ENCODE data around the gene MAOB.
"Not testable (repeated sequence)": the region's sequence is repeated elsewhere in the genome, so short reads cannot be mapped to it uniquely, and the experiment has no call there.

MAOB gene

DNA sequence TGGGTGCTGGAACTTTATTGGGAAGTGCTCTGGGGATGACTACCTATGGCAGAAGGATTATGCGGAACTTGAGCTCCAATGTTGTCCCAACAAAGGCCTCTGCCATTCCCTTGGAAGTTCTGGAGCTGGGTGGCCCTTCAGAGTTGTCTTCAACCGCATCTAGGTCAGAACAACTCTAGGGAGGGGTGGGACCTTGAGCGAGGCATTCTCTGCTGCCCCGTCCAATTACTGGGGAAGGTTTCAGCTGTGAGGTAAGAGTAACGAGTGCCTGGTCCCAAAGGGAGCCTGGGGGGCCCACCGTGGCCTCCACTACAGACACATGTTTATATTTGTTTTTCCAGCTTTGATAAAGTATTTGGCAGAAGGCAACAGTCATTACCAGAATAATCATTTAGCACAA, 146.7 kb downstream of the MAOB start:
- TF ChIP-seq, protein P1, sequence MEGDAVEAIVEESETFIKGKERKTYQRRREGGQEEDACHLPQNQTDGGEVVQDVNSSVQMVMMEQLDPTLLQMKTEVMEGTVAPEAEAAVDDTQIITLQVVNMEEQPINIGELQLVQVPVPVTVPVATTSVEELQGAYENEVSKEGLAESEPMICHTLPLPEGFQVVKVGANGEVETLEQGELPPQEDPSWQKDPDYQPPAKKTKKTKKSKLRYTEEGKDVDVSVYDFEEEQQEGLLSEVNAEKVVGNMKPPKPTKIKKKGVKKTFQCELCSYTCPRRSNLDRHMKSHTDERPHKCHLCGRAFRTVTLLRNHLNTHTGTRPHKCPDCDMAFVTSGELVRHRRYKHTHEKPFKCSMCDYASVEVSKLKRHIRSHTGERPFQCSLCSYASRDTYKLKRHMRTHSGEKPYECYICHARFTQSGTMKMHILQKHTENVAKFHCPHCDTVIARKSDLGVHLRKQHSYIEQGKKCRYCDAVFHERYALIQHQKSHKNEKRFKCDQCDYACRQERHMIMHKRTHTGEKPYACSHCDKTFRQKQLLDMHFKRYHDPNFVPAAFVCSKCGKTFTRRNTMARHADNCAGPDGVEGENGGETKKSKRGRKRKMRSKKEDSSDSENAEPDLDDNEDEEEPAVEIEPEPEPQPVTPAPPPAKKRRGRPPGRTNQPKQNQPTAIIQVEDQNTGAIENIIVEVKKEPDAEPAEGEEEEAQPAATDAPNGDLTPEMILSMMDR (IDR thresholded peaks at IDR 0.05; ENCODE audit: unreplicated experiment in 3 of 3), result no peak
- Mint-ChIP-seq H3K27me3 (ENCODE audit: low read depth) (no peaks in the 10 kb centered on the region), H3K36me3 (ENCODE audit: low read depth) (no peaks in the 10 kb centered on the region), H3K4me1 (no peaks in the 10 kb centered on the region), H3K4me3 (no peak overlapping the region), H3K9me3 (peaks cover 2% of the 10 kb centered on the region), H3K27ac (no peak overlapping the region)

DNA sequence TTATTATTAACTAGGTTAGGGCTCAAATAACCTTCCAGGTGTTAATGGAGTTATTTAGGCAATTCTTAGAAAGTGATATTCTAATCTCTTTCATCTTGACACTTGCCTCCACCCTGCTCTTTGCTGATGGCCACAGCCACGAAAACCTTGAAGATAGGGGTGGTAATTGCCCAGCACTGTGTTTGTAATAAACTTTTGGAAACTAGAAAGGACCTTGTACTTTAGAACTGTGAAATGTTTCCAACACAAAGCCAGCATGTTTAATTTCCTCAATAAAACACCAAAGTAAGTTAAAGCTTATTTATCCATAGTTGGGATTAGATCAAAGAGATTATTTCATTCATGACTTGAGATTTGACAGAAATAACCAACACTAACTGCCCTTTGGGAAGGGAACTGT, 147.8 kb downstream of the MAOB start:
- no peak overlapping the region for H3K4me3 Mint-ChIP-seq
- no peaks in the 10 kb centered on the region for H3K27me3 Mint-ChIP-seq (ENCODE audit: low read depth)
- peaks cover 2% of the 10 kb centered on the region for H3K9me3 Mint-ChIP-seq
- no peak overlapping the region for H3K27ac Mint-ChIP-seq
- no peaks in the 10 kb centered on the region for H3K36me3 Mint-ChIP-seq (ENCODE audit: low read depth)
- TF ChIP-seq, protein P1 (IDR thresholded peaks at IDR 0.05; ENCODE audit: unreplicated experiment in 3 of 3), result no peak
- no peaks in the 10 kb centered on the region for H3K4me1 Mint-ChIP-seq

DNA sequence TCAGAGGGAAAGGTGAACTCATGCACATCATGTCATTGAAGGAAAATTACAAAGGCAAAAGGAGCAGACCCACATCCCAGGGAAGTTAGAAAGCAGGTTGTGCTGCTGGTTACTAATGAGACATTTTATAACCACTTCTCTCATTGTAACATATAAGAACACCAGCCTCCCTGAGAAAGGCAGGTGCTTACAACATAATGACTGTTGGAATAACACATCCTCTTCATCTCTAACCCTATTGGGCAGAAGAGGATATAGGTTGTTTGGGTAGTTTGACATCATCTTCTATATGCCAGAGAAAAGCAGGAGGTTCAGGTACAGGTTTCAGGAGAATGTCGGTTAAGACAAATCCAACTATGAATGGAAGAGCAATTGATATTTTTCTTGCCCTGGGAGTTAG, 148.6 kb downstream of the MAOB start:
- H3K27ac Mint-ChIP-seq, result peak overlapping the region in 1 of 3 experiments; percentile 13
- H3K36me3 Mint-ChIP-seq (ENCODE audit: low read depth), result no peaks in the 10 kb centered on the region
- TF ChIP-seq, protein P1 (IDR thresholded peaks at IDR 0.05; ENCODE audit: unreplicated experiment in 3 of 3), result no peak

DNA sequence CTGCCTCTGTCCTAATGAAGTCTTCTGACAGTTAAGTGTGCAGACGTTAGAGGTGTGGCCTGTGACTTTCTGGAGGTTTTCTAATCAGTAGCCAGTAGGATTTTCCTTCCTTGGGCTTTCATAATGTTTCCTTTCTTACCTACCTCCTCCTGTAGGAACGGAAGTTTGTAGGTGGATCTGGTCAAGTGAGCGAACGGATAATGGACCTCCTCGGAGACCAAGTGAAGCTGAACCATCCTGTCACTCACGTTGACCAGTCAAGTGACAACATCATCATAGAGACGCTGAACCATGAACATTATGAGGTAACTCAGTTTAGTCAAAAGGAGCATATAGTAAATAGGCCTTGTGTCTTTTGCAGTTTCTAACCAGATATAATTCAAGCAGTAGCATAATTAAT, 151.2 kb downstream of the MAOB start:
- no peaks in the 10 kb centered on the region for H3K4me1 Mint-ChIP-seq
- TF ChIP-seq, protein P1 (IDR thresholded peaks at IDR 0.05; ENCODE audit: unreplicated experiment in 3 of 3), result no peak
- H3K27me3 Mint-ChIP-seq (ENCODE audit: low read depth), result no peaks in the 10 kb centered on the region
- H3K27ac Mint-ChIP-seq, result no peak overlapping the region
- peaks cover 6% of the 10 kb centered on the region for H3K9me3 Mint-ChIP-seq
- H3K4me3 Mint-ChIP-seq, result no peak overlapping the region
- H3K36me3 Mint-ChIP-seq (ENCODE audit: low read depth), result no peaks in the 10 kb centered on the region

More for the DNA sequence above, 148.6 kb downstream of the MAOB start:
- Mint-ChIP-seq H3K4me3 (no peak overlapping the region), H3K9me3 (peaks cover 2% of the 10 kb centered on the region), H3K27me3 (ENCODE audit: low read depth) (no peaks in the 10 kb centered on the region), H3K4me1 (no peaks in the 10 kb centered on the region)

DNA sequence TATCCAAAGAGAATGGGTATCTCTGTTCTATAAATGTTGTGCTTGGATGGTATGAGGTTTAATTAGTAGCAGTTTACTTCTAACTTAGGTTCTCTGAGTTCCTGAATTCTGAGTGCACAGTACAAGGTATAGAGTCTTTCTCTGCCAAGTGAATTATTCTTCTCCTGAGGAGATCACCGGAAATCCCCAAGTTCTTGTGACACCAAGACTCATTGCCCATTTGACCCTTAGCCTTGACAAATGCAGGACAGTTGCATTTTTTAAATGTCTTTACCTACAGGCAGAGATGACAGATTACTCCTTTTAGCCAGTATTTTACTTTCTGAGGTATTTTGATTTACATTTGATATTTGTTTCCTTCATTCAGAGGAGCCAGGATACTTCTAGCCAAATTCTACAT, 153.3 kb downstream of the MAOB start:
- TF ChIP-seq, protein P1 (IDR thresholded peaks at IDR 0.05; ENCODE audit: unreplicated experiment in 3 of 3), result no peak
- no peak overlapping the region for H3K27ac Mint-ChIP-seq
- no peaks in the 10 kb centered on the region for H3K36me3 Mint-ChIP-seq (ENCODE audit: low read depth)
- no peaks in the 10 kb centered on the region for H3K4me1 Mint-ChIP-seq
- no peaks in the 10 kb centered on the region for H3K27me3 Mint-ChIP-seq (ENCODE audit: low read depth)
- H3K4me3 Mint-ChIP-seq, result no peak overlapping the region
- H3K9me3 Mint-ChIP-seq, result peaks cover 23% of the 10 kb centered on the region

DNA sequence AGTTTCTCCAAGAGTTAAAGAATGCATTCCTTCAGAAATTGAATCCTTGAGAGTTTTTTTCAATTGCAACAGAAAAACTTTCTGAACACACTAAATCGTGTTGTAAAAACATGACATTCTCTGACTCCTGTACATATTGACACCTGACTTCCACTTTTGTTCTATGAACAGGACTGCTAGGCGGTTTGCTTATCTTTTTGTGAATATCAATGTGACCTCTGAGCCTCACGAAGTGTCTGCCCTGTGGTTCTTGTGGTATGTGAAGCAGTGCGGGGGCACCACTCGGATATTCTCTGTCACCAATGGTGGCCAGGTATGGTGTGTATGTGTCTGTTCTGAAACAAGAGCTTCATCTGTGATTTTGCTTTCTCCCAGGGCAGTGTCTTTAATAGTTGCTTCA, 154.2 kb downstream of the MAOB start:
- Mint-ChIP-seq H3K27ac (no peak overlapping the region), H3K27me3 (ENCODE audit: low read depth) (no peaks in the 10 kb centered on the region), H3K36me3 (ENCODE audit: low read depth) (no peaks in the 10 kb centered on the region), H3K9me3 (peaks cover 33% of the 10 kb centered on the region), H3K4me1 (no peaks in the 10 kb centered on the region), H3K4me3 (no peak overlapping the region)
- TF ChIP-seq, protein P1 (IDR thresholded peaks at IDR 0.05; ENCODE audit: unreplicated experiment in 3 of 3), result no peak

DNA sequence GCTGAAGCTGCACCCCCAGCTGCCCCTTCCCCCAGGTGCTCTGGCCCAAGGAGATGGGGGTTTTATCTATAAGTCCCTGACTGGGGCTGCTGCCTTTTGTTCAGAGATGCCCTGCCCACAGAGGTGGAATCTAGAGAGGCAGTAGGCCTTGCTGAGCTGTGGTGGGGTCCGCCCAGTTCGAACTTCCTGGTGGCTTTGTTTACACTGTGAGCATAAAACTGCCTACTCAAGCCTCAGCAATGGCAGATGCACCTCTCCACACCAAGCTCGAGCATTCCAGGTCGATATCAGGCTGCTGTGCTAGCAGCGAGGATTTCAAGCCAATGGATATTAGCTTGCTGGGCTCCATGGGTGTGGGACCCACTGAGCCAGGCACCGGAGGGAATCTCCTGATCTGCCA, 155.0 kb downstream of the MAOB start:
- not testable (repeated sequence) for H3K4me1 Mint-ChIP-seq; H3K27ac Mint-ChIP-seq; H3K4me3 Mint-ChIP-seq; H3K27me3 Mint-ChIP-seq (ENCODE audit: low read depth); H3K36me3 Mint-ChIP-seq (ENCODE audit: low read depth)
- peaks cover 38% of the 10 kb centered on the region for H3K9me3 Mint-ChIP-seq

DNA sequence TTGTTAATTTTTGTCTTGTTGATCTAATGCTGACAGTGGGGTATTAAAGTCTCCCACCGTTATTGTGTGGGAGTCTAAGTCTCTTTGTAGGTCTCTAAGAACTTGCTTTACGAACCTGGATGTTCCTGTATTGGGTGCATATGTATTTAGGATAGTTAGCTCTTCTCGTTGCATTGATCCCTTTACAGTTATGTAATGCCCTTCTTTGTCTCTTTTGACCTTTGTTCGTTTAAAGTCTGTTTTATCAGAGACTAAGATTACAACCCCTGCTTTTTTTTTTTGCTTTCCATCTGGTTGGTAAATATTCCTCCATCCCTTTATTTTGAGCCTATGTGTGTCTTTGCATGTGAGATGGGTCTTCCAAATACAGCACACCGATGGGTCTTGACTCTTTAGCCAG, 157.0 kb downstream of the MAOB start:
- H3K4me1 Mint-ChIP-seq; H3K27me3 Mint-ChIP-seq (ENCODE audit: low read depth); H3K4me3 Mint-ChIP-seq; H3K36me3 Mint-ChIP-seq (ENCODE audit: low read depth); H3K27ac Mint-ChIP-seq: not testable (repeated sequence)
- H3K9me3 Mint-ChIP-seq, result peaks cover 42% of the 10 kb centered on the region

All from nephron (organoid).